H1 (cell line): ENCODE data around the gene AGPAT3. TPM values are rescaled to one million over a fixed set of nuclear protein-coding genes. Genes with fewer than 3 reads are reported as not detected.

Experiments
- CTCF ChIA-PET: fragments of 300-600 bp; sonication (Branson Sonifier 250); formaldehyde crosslinking; loops from one replicate; lab custom pipeline; 2021; ENCODE audit not compliant: partially characterized antibody; lab: Charles Lee
- POLR2A ChIA-PET: fragments of 300-600 bp; sonication (Branson Sonifier 250); formaldehyde crosslinking; loops from one replicate; lab custom pipeline; 2021; ENCODE audit warnings: inconsistent platforms; ENCODE audit not compliant: partially characterized antibody; lab: Charles Lee
- DNase-seq, 2 experiments: peaks; one replicate each; pipeline versions ENCODE4 v3.0.0 to v3.0.0-alpha.2; 2010 to 2022; ENCODE audit warnings: low spot score in 2 of 2, low read depth in 1 of 2, mixed read lengths in 1 of 2
- FAIRE-seq: peaks from 2 replicates; lab custom pipeline; 2011; peaks lifted over from hg19 to GRCh38; lab: Jason Lieb, UNC
- H2AFZ ChIP-seq: 2 replicates; pipeline ENCODE4 v1.8.1; 2012; ENCODE audit warnings: low read length, inconsistent platforms
- H2AK5ac ChIP-seq: 2 replicates; pipeline ENCODE4 v1.6.1; 2013; ENCODE audit warnings: low read depth, low read length
- H2BK120ac ChIP-seq: replicated peaks from 2 replicates; pipeline ENCODE3; 2013; ENCODE audit warnings: low read depth, low read length, inconsistent platforms
- H2BK12ac ChIP-seq: 2 replicates; pipeline ENCODE4 v1.6.1; 2013; ENCODE audit warnings: low read depth, low read length
- H2BK15ac ChIP-seq: 2 replicates; pipeline ENCODE4 v1.6.1; 2013; ENCODE audit warnings: low read length
- H2BK20ac ChIP-seq: 2 replicates; pipeline ENCODE4 v1.6.1; 2013; ENCODE audit warnings: low read length
- H2BK5ac ChIP-seq: 2 replicates; pipeline ENCODE4 v1.6.1; 2013; ENCODE audit warnings: low read depth, low read length
- H3K14ac ChIP-seq: 2 replicates; pipeline ENCODE4 v1.6.1; 2013; ENCODE audit warnings: inconsistent platforms; ENCODE audit not compliant: insufficient read length
- H3K18ac ChIP-seq: 2 replicates; pipeline ENCODE4 v1.6.1; 2013; ENCODE audit warnings: low read length; ENCODE audit errors: extremely low read depth
- H3K23ac ChIP-seq: 2 replicates; pipeline ENCODE4 v1.6.1; 2013; ENCODE audit warnings: inconsistent platforms; ENCODE audit not compliant: insufficient read length
- H3K23me2 ChIP-seq: 2 replicates; pipeline ENCODE4 v1.6.1; 2013; ENCODE audit warnings: low read depth, low read length
- H3K27ac ChIP-seq: 2 replicates; pipeline ENCODE4 v1.6.1; 2011; ENCODE audit warnings: low read depth, low read length, inconsistent platforms
- H3K27me3 ChIP-seq, 4 experiments: replicated peaks in 1 of 4; 1 replicate in 1 of 4; 2 replicates in 3 of 4; pipeline versions ENCODE4 v1.6.1 to v1.8.1; 2011 to 2013; ENCODE audit warnings: low read length in 3 of 4, mild to moderate bottlenecking in 3 of 4, inconsistent platforms in 2 of 4, mixed read lengths in 2 of 4, moderate library complexity in 1 of 4; ENCODE audit not compliant: control insufficient read depth in 3 of 4, insufficient read depth in 3 of 4; ENCODE audit errors: extremely low read depth in 1 of 4
- H3K36me3 ChIP-seq, 4 experiments: 2 replicates each; pipeline versions ENCODE4 v1.6.1 to v1.8.1; 2011 to 2013; ENCODE audit warnings: mild to moderate bottlenecking in 4 of 4, low read length in 3 of 4, moderate library complexity in 2 of 4, control low read depth in 1 of 4, inconsistent platforms in 1 of 4; ENCODE audit not compliant: insufficient read depth in 4 of 4, control insufficient read depth in 2 of 4
- H3K4ac ChIP-seq: replicated peaks from 2 replicates; pipeline ENCODE3; 2013; ENCODE audit warnings: low read length, low read depth, mixed read lengths, inconsistent platforms; ENCODE audit not compliant: insufficient read length
- H3K4me1 ChIP-seq, 4 experiments: replicated peaks in 1 of 4; 1 replicate in 1 of 4; 2 replicates in 3 of 4; pipeline versions ENCODE4 v1.6.1 to v1.8.1; 2011 to 2013; ENCODE audit warnings: low read length in 3 of 4, inconsistent platforms in 2 of 4, mixed read lengths in 1 of 4; ENCODE audit not compliant: insufficient read depth in 4 of 4, control insufficient read depth in 3 of 4
- H3K4me2 ChIP-seq, 2 experiments: 2 replicates each; pipeline versions ENCODE4 v1.6.1 to v1.8.1; 2011 to 2013; ENCODE audit warnings: low read depth in 2 of 2, low read length in 2 of 2, control low read depth in 1 of 2, inconsistent platforms in 1 of 2, mild to moderate bottlenecking in 1 of 2; ENCODE audit not compliant: insufficient read depth in 1 of 2
- H3K4me3 ChIP-seq, 4 experiments: fragments of 200-600, 300-600 bp in 1 of 4; sonication (generic), shearing (Covaris generic), sonication (Bioruptor Twin) in 1 of 4; 2 replicates each; pipeline versions ENCODE4 v1.5.1 to v1.8.1; 2011 to 2016; ENCODE audit warnings: low read length in 4 of 4, low read depth in 3 of 4, control low read depth in 2 of 4, inconsistent platforms in 2 of 4, mild to moderate bottlenecking in 2 of 4, mixed read lengths in 1 of 4, moderate library complexity in 1 of 4; ENCODE audit not compliant: insufficient read depth in 2 of 4; ENCODE audit errors: extremely low read depth in 1 of 4
- H3K56ac ChIP-seq: replicated peaks from 2 replicates; pipeline ENCODE3; 2013; ENCODE audit warnings: low read depth, mild to moderate bottlenecking, mixed read lengths, low read length, inconsistent platforms; ENCODE audit not compliant: insufficient read length
- H3K79me1 ChIP-seq: 2 replicates; pipeline ENCODE4 v1.6.1; 2013; ENCODE audit warnings: low read depth, low read length, control low read depth
- H3K79me2 ChIP-seq, 2 experiments: 2 replicates each; pipeline versions ENCODE4 v1.6.1 to v1.8.1; 2012 to 2013; ENCODE audit warnings: low read length in 2 of 2, mild to moderate bottlenecking in 2 of 2, inconsistent platforms in 1 of 2; ENCODE audit not compliant: insufficient read depth in 2 of 2, control insufficient read depth in 1 of 2
- H3K9ac ChIP-seq, 4 experiments: replicated peaks in 1 of 4; 1 replicate in 1 of 4; 2 replicates in 3 of 4; pipeline versions ENCODE4 v1.6.1 to v1.8.1; 2011 to 2013; ENCODE audit warnings: low read depth in 3 of 4, low read length in 3 of 4, control low read depth in 2 of 4, mild to moderate bottlenecking in 2 of 4, moderate library complexity in 2 of 4, inconsistent platforms in 1 of 4; ENCODE audit errors: extremely low read depth in 1 of 4
- H3K9me3 ChIP-seq, 2 experiments: 2 replicates each; pipeline versions ENCODE4 v1.6.1 to v1.8.1; 2012 to 2013; ENCODE audit warnings: mild to moderate bottlenecking in 2 of 2, moderate library complexity in 2 of 2, control low read depth in 1 of 2, inconsistent platforms in 1 of 2, low read depth in 1 of 2, low read length in 1 of 2, mixed read lengths in 1 of 2; ENCODE audit not compliant: insufficient read depth in 2 of 2
- H4K20me1 ChIP-seq, 2 experiments: replicated peaks in 1 of 2; 2 replicates each; pipeline versions ENCODE3 to v1.8.1; 2011 to 2013; ENCODE audit warnings: inconsistent platforms in 2 of 2, low read length in 2 of 2, mild to moderate bottlenecking in 1 of 2; ENCODE audit not compliant: insufficient read depth in 2 of 2, control insufficient read depth in 1 of 2
- H4K5ac ChIP-seq: 2 replicates; pipeline ENCODE4 v1.6.1; 2013; ENCODE audit warnings: low read length, low read depth, mixed read lengths, inconsistent platforms; ENCODE audit not compliant: insufficient read length
- H4K8ac ChIP-seq: 2 replicates; pipeline ENCODE4 v1.8.0; 2013; ENCODE audit warnings: mild to moderate bottlenecking, moderate library complexity, low read length, inconsistent platforms; ENCODE audit not compliant: insufficient read depth; ENCODE audit errors: extremely low read depth
- H4K91ac ChIP-seq: replicated peaks from 2 replicates; pipeline ENCODE3; 2013; ENCODE audit warnings: low read length, mixed read lengths, inconsistent platforms; ENCODE audit not compliant: insufficient read length
- WGBS, 2 experiments: shearing (Covaris generic) in 1 of 2; methylation state at CpG; one replicate each; pipeline versions ENCODE4 v1.1.6 to v1.1.7; 2013 to 2015; ENCODE audit warnings: low lambda C conversion rate in 2 of 2, mixed read lengths in 2 of 2, inconsistent platforms in 1 of 2, low coverage in 1 of 2, missing lambda C conversion rate in 1 of 2; ENCODE audit not compliant: insufficient replicate concordance in 2 of 2, insufficient coverage in 1 of 2, insufficient read length in 1 of 2; ENCODE audit errors: extremely low coverage in 1 of 2, missing lambda C conversion rate in 1 of 2; 5-methylcytosine and 5-hydroxymethylcytosine counted together
- long read RNA-seq, 2 experiments: library from RNA in 1 of 2; library from capped mRNA in 1 of 2; stranded (forward); transcript quantifications; one replicate each; pipeline ENCODE4 v2.0.0, GENCODE V29; 2021; ENCODE audit warnings: inconsistent platforms in 1 of 2
- polyA minus RNA-seq, 3 experiments: library from RNA; depleted of rRNA, polyadenylated mRNA; stranded (reverse); fragments of >200 nt; gene quantifications; 1 replicate in 2 of 3; 2 replicates in 1 of 3; pipeline ENCODE4 v1.2.3, GENCODE V29; 2011
- polyA plus RNA-seq, 7 experiments: library from polyadenylated mRNA; depleted of rRNA in 3 of 7; stranded (reverse) in 5 of 7; unstranded in 2 of 7; fragments of >200 nt in 5 of 7; fragments of 200-250 nt in 2 of 7; gene quantifications; 1 replicate in 5 of 7; 2 replicates in 1 of 7; 4 replicates in 1 of 7; pipeline versions ENCODE4 v1.2.1 to v1.2.3, GENCODE V29; 2011 to 2013; ENCODE audit warnings: missing spikeins in 2 of 7, mixed read lengths in 2 of 7
- total RNA-seq: library from RNA; stranded (reverse); fragmentation: NEBNext Ultra II Directional; extraction: Animal tissue kit (Norgen Biotek cat#: 25700); gene quantifications from 2 replicates; pipeline ENCODE4 v1.2.1, GENCODE V29; 2021

Gene AGPAT3
- total RNA-seq (5.8 and 5.9 TPM in 2 replicates), polyA plus RNA-seq (2011; rRNA removed) (6.7 and 7.3 TPM in 2 replicates), polyA minus RNA-seq (2011; rRNA and poly(A)+ RNA removed) (8.1 and 15.0 TPM in 2 replicates)
- 5.3 TPM for polyA plus RNA-seq (2011; cell fraction: cytosol; rRNA removed)
- polyA plus RNA-seq (2011; cell fraction: nucleus; rRNA removed), result 8.9 TPM
- 5.0 to 8.9 TPM (median 7.8 TPM) in 4 replicates for polyA plus RNA-seq (2012, experiment 1 of 2)
- polyA plus RNA-seq (2012, experiment 2 of 2), result 4.7 TPM
- polyA plus RNA-seq (2013, experiment 1 of 2), result 7.3 TPM
- 8.3 TPM for polyA plus RNA-seq (2013, experiment 2 of 2)
- 8.5 TPM for polyA minus RNA-seq (2011; cell fraction: cytosol; rRNA and poly(A)+ RNA removed)
- polyA minus RNA-seq (2011; cell fraction: nucleus; rRNA and poly(A)+ RNA removed), result 10.8 TPM
- long read RNA-seq, experiment 1, partial matches to known transcripts, result 1 of 6 reads
- long read RNA-seq, experiment 1, other reads (novel, unspliced or antisense), result 5 of 6 reads
- long read RNA-seq, experiment 2, result 0 reads

GRCh38 chr21:43864962-43865539 is at the start of gene AGPAT3:
TSS of gene AGPAT3 (plus strand) at chr21:43865223. CDS start at chr21:43959682, 94,459 bp downstream.
- Histone ChIP-seq H4K5ac (no peak within 1 kb of the TSS), H4K91ac (no peak within 1 kb of the TSS), H2AFZ (no peak within 1 kb of the TSS), H3K79me2 (no peaks in the 10 kb centered on the region), H2BK120ac (no peak within 1 kb of the TSS), H3K9me3 (no peaks in the 10 kb centered on the region), H3K56ac (no peak within 1 kb of the TSS), H4K8ac (0 out of 2 replicates have a peak within 1 kb of the TSS, but pooled peaks have one; percentile 57), H3K27ac (no peak within 1 kb of the TSS), H2BK5ac (no peak within 1 kb of the TSS), H3K18ac (no peak within 1 kb of the TSS), H3K4me3 (peak within 1 kb of the TSS; percentile 32 to 73 (median 40)), H3K27me3 (peaks cover 0 to 16% (median 10%) of the 10 kb centered on the region in 4 experiments; a peak in 6 of 7 replicates), H2AK5ac (no peak within 1 kb of the TSS), H3K79me1 (no peaks in the 10 kb centered on the region), H2BK12ac (no peak within 1 kb of the TSS), H4K20me1 (no peaks in the 10 kb centered on the region), H3K23ac (no peak within 1 kb of the TSS), H2BK15ac (no peak within 1 kb of the TSS), H3K4ac (no peak within 1 kb of the TSS), H3K36me3 (no peaks in the 10 kb centered on the region), H3K14ac (no peak within 1 kb of the TSS), H3K9ac (no peak within 1 kb of the TSS), H3K4me2 (peak within 1 kb of the TSS; percentile 69 to 77), H3K23me2 (peaks cover 4% of the 10 kb centered on the region; the same call in 1 of the 2 replicates), H2BK20ac (no peak within 1 kb of the TSS), H3K4me1 (peaks cover 0 to 7% (median 4%) of the 10 kb centered on the region in 4 experiments; a peak in 4 of 7 replicates)
- WGBS, 2 experiments, result no CpG with 5 or more reads among the region's 102 CpGs
- POLR2A ChIA-PET, result no interaction called here
- CTCF ChIA-PET, result interaction anchor here (1.8 kb wide), 1 partner anchor 54 kb away, joined by 4 read pairs; no protein-coding TSS in a partner anchor
- FAIRE-seq (no peak), DNase-seq (no peak)
